SK-N-SH (cell line): Measurements from ENCODE around the gene KRT36. TPM values are rescaled to one million over a fixed set of nuclear protein-coding genes. Genes with fewer than 3 reads are reported as not detected.

Source experiments
- CTCF ChIA-PET: fragments of 300-600, 350-600 bp; formaldehyde crosslinking; extraction: SDS; loops from one replicate; lab custom pipeline; 2021; lab: Yijun Ruan, JAX
- POLR2A ChIA-PET: fragments of 350-600 bp; sonication (Branson Sonifier 250); formaldehyde crosslinking; extraction: SDS; loops from one replicate; lab custom pipeline; 2020; ENCODE audit warnings: antibody characterized with exemption, inconsistent platforms; lab: Yijun Ruan, JAX
- DNase-seq: peaks from one replicate; pipeline ENCODE4 v3.0.0; 2012
- H2AFZ ChIP-seq: fragments of 200-600 bp; sonication (generic); 2 replicates; pipeline ENCODE4 v1.8.1; 2016; ENCODE audit warnings: antibody characterized with exemption, mild to moderate bottlenecking, low read depth
- H3F3A ChIP-seq: fragments of 200-600 bp; sonication (generic); replicated peaks from 2 replicates; pipeline ENCODE3; 2016; ENCODE audit warnings: antibody characterized with exemption, mild to moderate bottlenecking; ENCODE audit not compliant: insufficient read depth
- H3K27ac ChIP-seq, 2 experiments: fragments of 200-500 bp in 1 of 2; fragments of 200-600 bp in 1 of 2; sonication (Bioruptor generic) in 1 of 2; sonication (generic), shearing (Covaris generic) in 1 of 2; 2 replicates each; pipeline versions ENCODE4 v1.5.1 to v1.6.1; 2014 to 2016; ENCODE audit warnings: low read depth in 2 of 2, inconsistent platforms in 1 of 2, low read length in 1 of 2, mild to moderate bottlenecking in 1 of 2, mixed read lengths in 1 of 2
- H3K27me3 ChIP-seq: fragments of 200-600 bp; sonication (generic), shearing (Covaris generic); 2 replicates; pipeline ENCODE4 v1.6.1; 2016; ENCODE audit warnings: mixed run types; ENCODE audit not compliant: insufficient read depth
- H3K36me3 ChIP-seq, 2 experiments: fragments of 200-500 bp in 1 of 2; fragments of 200-600 bp in 1 of 2; sonication (Bioruptor generic) in 1 of 2; sonication (generic) in 1 of 2; replicated peaks in 1 of 2; 2 replicates each; pipeline versions ENCODE3 to v1.5.1; 2014 to 2016; ENCODE audit warnings: low read length in 1 of 2, mild to moderate bottlenecking in 1 of 2; ENCODE audit not compliant: insufficient read depth in 2 of 2, control insufficient read depth in 1 of 2
- H3K4me1 ChIP-seq, 2 experiments: fragments of 200-500 bp in 1 of 2; fragments of 200-600 bp in 1 of 2; sonication (Bioruptor generic) in 1 of 2; sonication (generic), shearing (Covaris generic) in 1 of 2; 2 replicates each; pipeline versions ENCODE4 v1.5.1 to v1.6.1; 2014 to 2016; ENCODE audit warnings: low read depth in 1 of 2, low read length in 1 of 2, mixed run types in 1 of 2; ENCODE audit not compliant: insufficient read depth in 2 of 2, control insufficient read depth in 1 of 2
- H3K4me2 ChIP-seq: fragments of 200-600 bp; sonication (generic), shearing (Covaris generic); 2 replicates; pipeline ENCODE4 v1.6.1; 2017; ENCODE audit warnings: mixed run types
- H3K4me3 ChIP-seq, 2 experiments: fragments of 200-500 bp in 1 of 2; fragments of 200-600 bp in 1 of 2; sonication (Bioruptor generic) in 1 of 2; sonication (generic), shearing (Covaris generic) in 1 of 2; 2 replicates each; pipeline versions ENCODE4 v1.5.1 to v1.8.1; 2014 to 2016; ENCODE audit warnings: low read depth in 2 of 2, inconsistent platforms in 1 of 2, low read length in 1 of 2, mild to moderate bottlenecking in 1 of 2, mixed read lengths in 1 of 2, moderate library complexity in 1 of 2
- H3K79me2 ChIP-seq: fragments of 200-600 bp; sonication (generic); 2 replicates; pipeline ENCODE4 v1.8.1; 2017; ENCODE audit warnings: mild to moderate bottlenecking; ENCODE audit not compliant: insufficient read depth
- H3K9ac ChIP-seq: fragments of 200-600 bp; sonication (generic); 2 replicates; pipeline ENCODE4 v1.6.1; 2017; ENCODE audit warnings: mixed run types
- H3K9me2 ChIP-seq: fragments of 200-600 bp; sonication (generic); 2 replicates; pipeline ENCODE4 v1.6.1; 2017; ENCODE audit warnings: mixed run types
- H3K9me3 ChIP-seq: fragments of 200-600 bp; sonication (generic); 2 replicates; pipeline ENCODE4 v1.6.1; 2017; ENCODE audit warnings: mixed run types, mild to moderate bottlenecking, moderate library complexity
- H4K20me1 ChIP-seq: fragments of 200-600 bp; sonication (generic); 2 replicates; pipeline ENCODE4 v1.6.1; 2017; ENCODE audit warnings: mild to moderate bottlenecking, mixed run types; ENCODE audit not compliant: insufficient read depth
- CHD2 ChIP-seq: fragments of 150-350 bp; IDR thresholded peaks from 2 replicates; pipeline ENCODE4 v1.6.1; 2018; ENCODE audit warnings: low read length; ENCODE audit not compliant: partially characterized antibody
- ELF1 ChIP-seq: IDR thresholded peaks from 2 replicates; pipeline ENCODE4 v1.4.0; 2012
- EP300 ChIP-seq, 2 experiments: IDR thresholded peaks; 2 replicates each; pipeline versions ENCODE4 v1.4.0 to v1.6.1; 2012; ENCODE audit warnings: borderline replicate concordance in 1 of 2, low read depth in 1 of 2, low read length in 1 of 2
- FOXJ3 ChIP-seq: sonication (generic); formaldehyde crosslinking; IDR thresholded peaks from 2 replicates; pipeline ENCODE4 v1.5.1; 2020; ENCODE audit warnings: mild to moderate bottlenecking, missing genetic modification reagents
- FOXM1 ChIP-seq: IDR thresholded peaks from 2 replicates; pipeline ENCODE4 v1.4.0; 2012; ENCODE audit warnings: low read depth, mild to moderate bottlenecking
- GABPA ChIP-seq: IDR thresholded peaks from 2 replicates; pipeline ENCODE4 v1.4.0; 2012; ENCODE audit warnings: low read depth, mild to moderate bottlenecking
- NFIC ChIP-seq: IDR thresholded peaks from 2 replicates; pipeline ENCODE4 v1.4.0; 2012; ENCODE audit warnings: borderline replicate concordance
- NRF1 ChIP-seq: IDR thresholded peaks from 2 replicates; pipeline ENCODE4 v1.6.1; 2012; ENCODE audit warnings: low read depth, mild to moderate bottlenecking, low read length
- RCOR1 ChIP-seq: fragments of 150-350 bp; IDR thresholded peaks from 2 replicates; pipeline ENCODE4 v1.6.1; 2017; ENCODE audit warnings: antibody characterized with exemption, low read length
- RXRA ChIP-seq: IDR thresholded peaks from 2 replicates; pipeline ENCODE4 v1.4.0; 2012; ENCODE audit warnings: low read depth, mild to moderate bottlenecking, borderline replicate concordance
- SMC3 ChIP-seq: IDR thresholded peaks from 2 replicates; pipeline ENCODE4 v1.6.1; 2012; ENCODE audit warnings: low read depth, low read length, improper control_type of control experiment
- TEAD4 ChIP-seq: IDR thresholded peaks from 2 replicates; pipeline ENCODE4 v1.4.0; 2012; ENCODE audit warnings: mild to moderate bottlenecking, borderline replicate concordance; ENCODE audit not compliant: insufficient read depth
- WGBS: methylation state at CpG from one replicate; pipeline ENCODE4 v1.1.6; 2017; ENCODE audit warnings: low lambda C conversion rate; 5-methylcytosine and 5-hydroxymethylcytosine counted together
- polyA plus RNA-seq, 3 experiments: library from polyadenylated mRNA; depleted of rRNA; stranded (reverse); fragments of >200 nt; gene quantifications; 2 replicates each; pipeline ENCODE4 v1.2.3, GENCODE V29; 2012
- TF ChIP-seq, protein P1 (sequence below): IDR thresholded peaks from 2 replicates; pipeline ENCODE4 v1.4.0; 2012; ENCODE audit warnings: low read depth
- TF ChIP-seq, protein P2 (sequence below): IDR thresholded peaks from 2 replicates; pipeline ENCODE4; 2012
- TF ChIP-seq, protein P3 (sequence below): IDR thresholded peaks from 2 replicates; pipeline ENCODE4 v1.4.0; 2012; ENCODE audit warnings: low read depth, borderline replicate concordance
- TF ChIP-seq, protein P4 (sequence below): fragments of 150-350 bp; IDR thresholded peaks from 2 replicates; pipeline ENCODE4 v1.6.1; 2017; ENCODE audit warnings: antibody characterized with exemption, low read length, low read depth, borderline replicate concordance
- TF ChIP-seq, protein P5 (sequence below): fragments of 150-350 bp; IDR thresholded peaks from 2 replicates; pipeline ENCODE4 v1.6.1; 2016; ENCODE audit warnings: mild to moderate bottlenecking, low read depth, low read length

The KRT36 gene
- polyA plus RNA-seq, 1 of the 3 experiments (the other 2 are of a cell fraction) = not detected

DNA sequence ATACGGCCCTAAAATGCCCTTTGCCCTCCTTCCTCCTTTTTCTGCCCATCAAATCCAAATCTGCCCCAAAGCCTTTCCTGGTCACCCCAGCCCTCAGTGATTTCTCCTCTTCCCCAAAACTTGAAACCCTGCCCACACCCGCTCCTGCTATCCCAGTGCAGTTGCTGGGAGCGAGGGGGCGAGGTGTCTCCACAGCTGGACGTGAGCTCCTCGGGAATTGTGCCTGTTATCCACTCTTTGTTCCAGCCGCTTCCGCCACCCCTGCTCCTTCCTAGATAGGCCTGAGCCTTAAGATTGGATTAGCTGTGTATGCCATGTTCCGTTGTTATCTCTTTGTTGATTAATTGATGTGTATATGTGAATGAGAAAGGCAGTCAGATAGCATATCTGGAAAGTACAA, 6.2 kb downstream of the KRT36 start (continued):
- TF ChIP-seq, protein P1, sequence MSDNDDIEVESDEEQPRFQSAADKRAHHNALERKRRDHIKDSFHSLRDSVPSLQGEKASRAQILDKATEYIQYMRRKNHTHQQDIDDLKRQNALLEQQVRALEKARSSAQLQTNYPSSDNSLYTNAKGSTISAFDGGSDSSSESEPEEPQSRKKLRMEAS = no peak
- TF ChIP-seq RCOR1 (no peak), GABPA (no peak), NRF1 (no peak), SMC3 (no peak), FOXJ3 (no peak)

DNA sequence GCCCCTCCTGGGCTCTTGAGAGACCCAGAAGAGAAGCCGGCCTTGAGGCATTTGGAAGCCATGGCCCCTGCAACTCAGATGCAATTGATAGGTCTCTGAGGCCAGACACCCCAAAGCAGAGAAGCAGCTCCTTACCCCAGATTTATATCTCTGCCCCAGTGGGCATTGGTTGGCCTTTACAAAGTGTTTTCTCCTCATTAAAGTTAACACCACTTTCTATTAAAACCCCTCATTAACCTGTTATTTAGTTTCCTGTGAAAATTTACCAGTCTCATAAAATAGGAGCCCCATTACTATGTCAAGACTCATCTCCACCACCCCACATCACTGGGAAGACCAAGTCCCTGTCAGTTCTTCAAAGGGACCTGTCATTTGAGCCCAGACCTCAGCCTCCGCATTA, 8.7 kb downstream of the KRT36 start, which contains the start of gene KRT35:
Gene KRT35 (minus strand): TSS at position 116 of the 400 bp plus-strand sequence. CDS start 54 bp downstream, at position 62.
- H3K4me3 ChIP-seq = no peak within 1 kb of the TSS
- no peak for DNase-seq
- H3K4me2 ChIP-seq = no peak within 1 kb of the TSS
- H2AFZ ChIP-seq = no peak within 1 kb of the TSS
- CTCF ChIA-PET = interaction anchor here (1.3 to 1.4 kb wide), 2 partner anchors 31 to 68 kb away, joined by 3 to 9 read pairs; no protein-coding TSS in a partner anchor
- no peaks in the 10 kb centered on the region for H3K36me3 ChIP-seq
- POLR2A ChIA-PET = no interaction called here
- no peak for TF ChIP-seq RCOR1
- TF ChIP-seq, protein P2, sequence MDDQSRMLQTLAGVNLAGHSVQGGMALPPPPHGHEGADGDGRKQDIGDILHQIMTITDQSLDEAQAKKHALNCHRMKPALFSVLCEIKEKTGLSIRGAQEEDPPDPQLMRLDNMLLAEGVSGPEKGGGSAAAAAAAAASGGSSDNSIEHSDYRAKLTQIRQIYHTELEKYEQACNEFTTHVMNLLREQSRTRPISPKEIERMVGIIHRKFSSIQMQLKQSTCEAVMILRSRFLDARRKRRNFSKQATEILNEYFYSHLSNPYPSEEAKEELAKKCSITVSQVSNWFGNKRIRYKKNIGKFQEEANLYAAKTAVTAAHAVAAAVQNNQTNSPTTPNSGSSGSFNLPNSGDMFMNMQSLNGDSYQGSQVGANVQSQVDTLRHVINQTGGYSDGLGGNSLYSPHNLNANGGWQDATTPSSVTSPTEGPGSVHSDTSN = no peak
- TF ChIP-seq, protein P3, sequence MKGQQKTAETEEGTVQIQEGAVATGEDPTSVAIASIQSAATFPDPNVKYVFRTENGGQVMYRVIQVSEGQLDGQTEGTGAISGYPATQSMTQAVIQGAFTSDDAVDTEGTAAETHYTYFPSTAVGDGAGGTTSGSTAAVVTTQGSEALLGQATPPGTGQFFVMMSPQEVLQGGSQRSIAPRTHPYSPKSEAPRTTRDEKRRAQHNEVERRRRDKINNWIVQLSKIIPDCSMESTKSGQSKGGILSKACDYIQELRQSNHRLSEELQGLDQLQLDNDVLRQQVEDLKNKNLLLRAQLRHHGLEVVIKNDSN = no peak
- TF ChIP-seq SMC3 = no peak
- no peak for TF ChIP-seq EP300 (IDR thresholded peaks at IDR 0.05; ENCODE audit: borderline replicate concordance in 1 of 2, low read depth in 1 of 2, low read length in 1 of 2)
- TF ChIP-seq RXRA = no peak
- H3K4me1 ChIP-seq = peaks cover 0 to 14% of the 10 kb centered on the region in 2 experiments; a peak in 1 of 4 replicates
- H3K9ac ChIP-seq = no peak within 1 kb of the TSS
- no peaks in the 10 kb centered on the region for H3K9me3 ChIP-seq
- H3K27ac ChIP-seq = no peak within 1 kb of the TSS
- no peaks in the 10 kb centered on the region for H3K27me3 ChIP-seq
- WGBS = 78% methylated on average over 1 of the region's 2 CpGs
- no peaks in the 10 kb centered on the region for H4K20me1 ChIP-seq
- no peaks in the 10 kb centered on the region for H3K9me2 ChIP-seq
- no peaks in the 10 kb centered on the region for H3F3A ChIP-seq
- no peaks in the 10 kb centered on the region for H3K79me2 ChIP-seq

DNA sequence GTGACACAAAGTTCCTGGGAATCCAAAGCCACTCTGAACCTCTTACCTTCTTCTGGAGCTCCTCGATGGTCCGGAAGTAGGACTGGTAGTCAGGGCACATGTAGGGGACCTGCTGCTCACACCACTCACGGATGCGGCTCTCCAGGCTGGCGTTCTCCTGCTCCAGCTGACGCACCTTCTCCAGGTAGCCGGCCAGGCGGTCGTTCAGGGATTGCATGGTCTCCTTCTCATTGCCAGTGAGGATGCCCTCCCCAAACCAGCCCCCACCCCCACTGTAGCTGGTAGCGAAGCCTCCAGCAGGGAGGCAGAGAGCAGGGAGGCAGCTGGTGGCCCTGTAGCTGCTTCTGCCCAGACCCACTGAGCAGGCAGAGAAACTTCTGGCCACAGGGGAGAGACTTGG, 9.1 kb downstream of the KRT36 start:
- Histone ChIP-seq H3K36me3 (no peaks in the 10 kb centered on the region), H3K4me2 (no peak overlapping the region), H3K27ac (no peak overlapping the region), H3K79me2 (no peaks in the 10 kb centered on the region), H3K4me3 (no peak overlapping the region), H3K27me3 (no peaks in the 10 kb centered on the region), H4K20me1 (no peaks in the 10 kb centered on the region), H3K9me2 (no peaks in the 10 kb centered on the region), H3F3A (no peaks in the 10 kb centered on the region), H2AFZ (no peak overlapping the region), H3K9me3 (no peaks in the 10 kb centered on the region), H3K9ac (no peak overlapping the region), H3K4me1 (peaks cover 0 to 14% of the 10 kb centered on the region in 2 experiments; a peak in 1 of 4 replicates)
- no peak for DNase-seq
- WGBS = 90% methylated on average over 9 of the region's 10 CpGs
- TF ChIP-seq ELF1 (no peak), CHD2 (no peak), TEAD4 (no peak), FOXM1 (no peak), RXRA (no peak), NFIC (no peak)
- TF ChIP-seq, protein P3 = no peak
- TF ChIP-seq, protein P4, sequence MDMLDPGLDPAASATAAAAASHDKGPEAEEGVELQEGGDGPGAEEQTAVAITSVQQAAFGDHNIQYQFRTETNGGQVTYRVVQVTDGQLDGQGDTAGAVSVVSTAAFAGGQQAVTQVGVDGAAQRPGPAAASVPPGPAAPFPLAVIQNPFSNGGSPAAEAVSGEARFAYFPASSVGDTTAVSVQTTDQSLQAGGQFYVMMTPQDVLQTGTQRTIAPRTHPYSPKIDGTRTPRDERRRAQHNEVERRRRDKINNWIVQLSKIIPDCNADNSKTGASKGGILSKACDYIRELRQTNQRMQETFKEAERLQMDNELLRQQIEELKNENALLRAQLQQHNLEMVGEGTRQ = no peak
- TF ChIP-seq, protein P5, sequence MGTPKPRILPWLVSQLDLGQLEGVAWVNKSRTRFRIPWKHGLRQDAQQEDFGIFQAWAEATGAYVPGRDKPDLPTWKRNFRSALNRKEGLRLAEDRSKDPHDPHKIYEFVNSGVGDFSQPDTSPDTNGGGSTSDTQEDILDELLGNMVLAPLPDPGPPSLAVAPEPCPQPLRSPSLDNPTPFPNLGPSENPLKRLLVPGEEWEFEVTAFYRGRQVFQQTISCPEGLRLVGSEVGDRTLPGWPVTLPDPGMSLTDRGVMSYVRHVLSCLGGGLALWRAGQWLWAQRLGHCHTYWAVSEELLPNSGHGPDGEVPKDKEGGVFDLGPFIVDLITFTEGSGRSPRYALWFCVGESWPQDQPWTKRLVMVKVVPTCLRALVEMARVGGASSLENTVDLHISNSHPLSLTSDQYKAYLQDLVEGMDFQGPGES = no peak
- TF ChIP-seq, protein P1 = no peak
- ChIA-PET POLR2A (no interaction called here), CTCF (interaction anchor here (1.1 to 1.4 kb wide), 4 partner anchors 31 to 69 kb away, joined by 3 to 9 read pairs (median 3); no protein-coding TSS in a partner anchor)
